HG03378 (cell line): ENCODE results near the gene TRIAP1.

ENCODE experiments used
- ATAC-seq: cut with Tn5 transposase; IDR thresholded peaks from one replicate; pipeline ENCODE4 v1.9.1; 2021; ENCODE audit warnings: mild to moderate bottlenecking, moderate library complexity; ENCODE audit not compliant: unreplicated experiment

The TRIAP1 gene

DNA sequence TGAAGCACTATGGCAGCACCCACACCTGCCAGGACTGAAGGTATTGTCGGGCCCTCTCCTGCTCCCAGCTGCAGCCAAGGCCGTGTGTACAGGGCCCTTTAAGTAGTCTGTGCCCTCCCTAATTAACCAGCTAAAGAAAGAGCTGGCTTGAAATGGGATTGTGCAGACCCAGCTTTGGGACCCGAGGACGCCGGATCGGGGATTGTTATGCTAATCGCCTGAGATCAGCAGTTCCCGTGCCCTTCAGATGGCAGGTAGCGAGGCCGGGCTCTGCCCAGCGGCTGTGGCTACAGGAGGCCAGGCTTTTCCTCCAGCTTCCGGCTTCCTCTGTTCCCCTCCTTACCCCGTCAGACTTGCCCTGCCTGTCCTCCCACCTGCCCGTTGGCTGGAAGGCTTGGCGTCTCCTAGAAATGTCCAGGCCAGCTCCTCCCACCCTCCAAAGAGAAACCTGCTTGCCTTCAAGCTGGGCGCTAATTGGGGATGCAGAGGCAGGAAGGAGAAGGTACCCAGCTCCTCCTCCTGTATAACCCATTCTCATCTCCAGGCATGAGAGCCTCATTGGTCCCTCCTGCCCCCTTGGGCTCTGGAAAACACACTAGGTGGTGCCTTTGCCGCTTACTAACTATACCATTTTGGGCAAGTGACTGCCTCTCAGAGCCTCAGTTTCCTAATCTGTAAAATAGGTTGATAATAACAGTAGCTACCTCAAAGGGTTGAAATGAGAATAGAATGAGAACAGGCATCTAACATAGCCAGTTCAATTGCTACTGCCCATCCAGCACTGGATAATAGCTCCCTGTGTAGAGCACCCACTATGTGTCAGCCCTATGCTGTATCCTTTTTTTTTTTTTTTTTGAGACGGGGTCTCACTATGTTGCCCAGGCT, 51.5 kb downstream of the TRIAP1 start:
- ATAC-seq, result no peak
